Germinal center (tissue), 1 donor: ENCODE measurements around the gene CD276.

Experiments used
- DNase-seq: peaks from one replicate; pipeline ENCODE4 v3.0.0; 2012; ENCODE audit warnings: mixed read lengths, low spot score

Gene CD276

GRCh38 chr15:73747847-73748590, 63.8 kb downstream of the CD276 start:
- no peak for DNase-seq

GRCh38 chr15:73748730-73749129, 64.5 kb downstream of the CD276 start:
- DNase-seq: no peak

DNA sequence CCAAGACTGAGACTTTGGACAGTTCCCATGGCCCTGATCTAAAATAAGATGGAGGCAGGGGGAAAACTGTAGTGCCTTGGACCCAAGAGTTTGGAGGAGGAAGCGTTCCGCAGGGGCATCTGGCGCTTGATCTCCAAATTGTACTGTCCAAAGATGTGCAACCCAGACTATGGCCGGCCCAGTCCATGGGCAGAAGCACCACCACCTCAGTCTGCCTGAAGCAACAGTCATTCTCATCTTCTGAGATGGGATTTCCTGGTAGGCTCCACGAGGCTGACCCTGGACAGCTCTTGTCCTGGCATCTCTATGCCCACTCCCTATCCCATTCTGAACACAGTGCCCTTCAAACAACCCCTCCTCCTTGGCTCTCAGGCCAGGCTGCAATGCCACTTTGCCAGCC, 65.3 kb downstream of the CD276 start:
- no peak for DNase-seq

- no peak for DNase-seq
Measured at GRCh38 chr15:73749971-73750370, 65.8 kb downstream of the CD276 start.

DNA sequence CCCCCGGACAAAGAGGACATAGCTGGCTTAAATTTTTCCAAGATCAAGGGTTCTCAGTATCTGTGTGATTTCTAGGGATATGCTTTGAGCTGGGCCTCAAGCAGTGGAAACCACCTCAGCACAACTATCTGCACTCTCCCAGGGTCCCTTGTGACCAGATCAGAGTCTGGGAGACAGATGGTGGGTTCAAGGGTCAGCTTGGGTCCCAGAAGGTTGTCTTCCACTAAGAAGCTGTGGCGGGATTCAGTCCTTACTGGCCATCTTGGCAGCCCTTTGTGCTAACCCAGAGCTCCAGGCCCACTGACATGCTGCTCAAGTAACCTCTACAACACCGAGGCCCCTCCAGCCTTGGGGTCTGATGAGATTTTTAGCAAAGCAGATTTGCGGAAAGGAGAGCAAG, 66.3 kb downstream of the CD276 start:
- DNase-seq: no peak

GRCh38 chr15:73750951-73751350, 66.8 kb downstream of the CD276 start:
- no peak for DNase-seq

GRCh38 chr15:73751511-73751898, 67.3 kb downstream of the CD276 start:
- DNase-seq: no peak

- DNase-seq: no peak
Measured at GRCh38 chr15:73751899-73752805, 68.0 kb downstream of the CD276 start.

DNA sequence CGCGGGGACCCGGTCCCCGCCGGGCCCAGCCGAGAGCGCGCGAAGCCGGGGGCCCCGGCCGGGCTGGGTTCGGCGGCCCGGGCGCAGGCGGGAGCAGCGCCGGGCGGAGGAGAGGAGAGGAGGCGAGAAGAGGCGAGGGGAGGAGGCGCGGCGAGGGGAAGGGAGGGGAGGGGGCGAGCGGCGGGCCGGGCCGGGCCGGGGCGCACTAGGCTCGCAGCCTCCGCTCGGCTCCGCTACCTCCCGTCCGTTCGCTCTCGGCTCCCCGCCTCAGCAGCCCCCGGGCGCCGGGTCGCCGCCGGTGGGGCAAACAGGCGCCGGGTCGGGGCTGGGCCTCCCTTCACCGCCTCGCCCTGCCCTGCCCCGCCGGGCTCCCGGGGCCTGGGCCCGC, 68.6 kb downstream of the CD276 start:
- DNase-seq: peak; percentile 17

GRCh38 chr15:73753250-73754130, 69.3 kb downstream of the CD276 start, which contains the start of gene INSYN1:
INSYN1 (minus strand) TSS chr15:73753351; CDS start chr15:73751130, 2,221 bp downstream.
- DNase-seq: no peak

DNA sequence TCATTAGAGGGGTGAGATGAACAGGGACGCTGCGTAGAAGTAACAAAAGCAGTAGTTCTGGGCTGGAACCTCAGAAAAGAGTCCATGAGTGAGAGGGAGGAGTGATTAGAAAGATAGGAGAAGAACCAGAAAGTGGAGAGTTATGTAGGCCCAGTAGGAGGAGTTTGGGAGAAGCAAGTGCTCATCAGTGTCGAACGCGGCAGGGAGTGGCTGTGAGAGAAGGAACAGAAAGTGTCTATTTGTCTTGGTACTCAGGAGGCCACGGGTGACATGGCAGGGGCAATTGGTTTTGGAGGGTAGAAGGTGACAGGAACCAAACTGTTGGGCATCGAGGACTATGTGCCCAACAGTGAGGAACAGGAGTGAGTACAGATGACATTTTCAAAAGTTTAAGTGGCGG, 70.3 kb downstream of the CD276 start:
- DNase-seq: no peak

- no peak for DNase-seq
Measured at GRCh38 chr15:73755481-73755880, 71.3 kb downstream of the CD276 start.

GRCh38 chr15:73755946-73756345, 71.8 kb downstream of the CD276 start:
- DNase-seq: no peak

DNA sequence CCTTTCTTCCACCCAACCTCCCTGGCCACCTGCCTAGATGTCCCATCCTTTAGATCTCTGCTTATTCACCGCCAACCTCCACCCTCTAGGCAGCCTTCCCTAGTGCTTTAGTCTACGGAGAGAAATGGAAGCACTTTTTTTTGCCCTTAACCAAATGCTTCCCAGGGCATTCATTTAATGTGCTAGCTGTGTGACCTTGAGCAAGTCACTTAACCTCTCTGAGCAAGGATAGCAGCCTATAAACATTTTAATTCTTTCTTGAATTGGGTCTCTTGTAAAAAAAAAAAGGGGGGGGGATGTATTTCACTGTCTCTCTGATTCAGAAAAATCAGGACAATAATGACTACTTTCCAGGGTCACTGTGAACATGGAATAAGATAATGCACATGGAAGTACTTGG, 72.2 kb downstream of the CD276 start:
- no peak for DNase-seq

DNA sequence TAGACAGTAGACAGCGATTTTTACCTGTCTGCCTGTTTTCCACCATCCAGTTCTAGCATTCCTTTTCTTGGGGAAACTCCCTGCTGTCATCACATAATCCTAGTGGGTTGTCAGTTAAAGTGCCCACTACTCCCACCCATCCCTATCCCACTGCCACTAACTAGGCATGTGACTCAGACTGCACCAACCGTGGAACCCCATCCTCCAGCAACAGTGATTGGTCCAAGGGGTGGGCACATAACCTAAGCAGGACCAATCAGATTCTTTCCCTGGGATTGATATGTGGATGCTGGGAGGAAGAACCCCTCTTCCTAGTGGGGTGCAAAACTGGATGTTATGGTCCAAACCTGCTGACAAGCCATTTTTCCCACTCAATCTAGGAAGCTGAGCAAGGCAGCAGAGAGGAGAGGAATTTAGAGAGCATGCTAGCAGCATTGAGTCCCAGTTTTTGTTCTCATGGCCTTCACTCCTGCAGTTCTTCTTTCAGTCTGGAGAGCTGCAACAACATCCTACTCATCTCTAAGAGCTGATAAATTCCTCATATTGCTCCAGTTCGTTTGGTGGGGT, 72.8 kb downstream of the CD276 start:
- DNase-seq: no peak

DNA sequence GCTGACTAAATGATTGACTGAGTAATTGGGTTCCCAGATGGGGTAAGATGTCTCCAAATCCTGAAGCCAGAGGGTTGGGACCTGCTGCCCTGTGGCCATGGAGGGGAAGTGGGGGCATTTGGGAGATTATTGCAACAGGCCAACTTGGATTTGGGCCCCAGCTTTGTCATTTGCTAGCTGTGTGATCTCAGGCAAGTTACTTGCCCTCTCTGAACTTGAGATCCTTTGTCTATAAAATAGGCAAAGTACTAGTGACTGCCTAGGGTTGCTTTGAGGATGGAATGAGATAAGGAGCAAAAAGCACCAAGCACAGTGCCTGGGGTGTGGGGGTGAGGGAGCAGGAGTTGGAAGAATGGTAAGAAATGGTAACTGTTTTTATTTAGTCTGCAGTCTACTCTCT, 73.4 kb downstream of the CD276 start:
- no peak for DNase-seq

- no peak for DNase-seq
Measured at GRCh38 chr15:73758461-73758860, 74.3 kb downstream of the CD276 start.

DNA sequence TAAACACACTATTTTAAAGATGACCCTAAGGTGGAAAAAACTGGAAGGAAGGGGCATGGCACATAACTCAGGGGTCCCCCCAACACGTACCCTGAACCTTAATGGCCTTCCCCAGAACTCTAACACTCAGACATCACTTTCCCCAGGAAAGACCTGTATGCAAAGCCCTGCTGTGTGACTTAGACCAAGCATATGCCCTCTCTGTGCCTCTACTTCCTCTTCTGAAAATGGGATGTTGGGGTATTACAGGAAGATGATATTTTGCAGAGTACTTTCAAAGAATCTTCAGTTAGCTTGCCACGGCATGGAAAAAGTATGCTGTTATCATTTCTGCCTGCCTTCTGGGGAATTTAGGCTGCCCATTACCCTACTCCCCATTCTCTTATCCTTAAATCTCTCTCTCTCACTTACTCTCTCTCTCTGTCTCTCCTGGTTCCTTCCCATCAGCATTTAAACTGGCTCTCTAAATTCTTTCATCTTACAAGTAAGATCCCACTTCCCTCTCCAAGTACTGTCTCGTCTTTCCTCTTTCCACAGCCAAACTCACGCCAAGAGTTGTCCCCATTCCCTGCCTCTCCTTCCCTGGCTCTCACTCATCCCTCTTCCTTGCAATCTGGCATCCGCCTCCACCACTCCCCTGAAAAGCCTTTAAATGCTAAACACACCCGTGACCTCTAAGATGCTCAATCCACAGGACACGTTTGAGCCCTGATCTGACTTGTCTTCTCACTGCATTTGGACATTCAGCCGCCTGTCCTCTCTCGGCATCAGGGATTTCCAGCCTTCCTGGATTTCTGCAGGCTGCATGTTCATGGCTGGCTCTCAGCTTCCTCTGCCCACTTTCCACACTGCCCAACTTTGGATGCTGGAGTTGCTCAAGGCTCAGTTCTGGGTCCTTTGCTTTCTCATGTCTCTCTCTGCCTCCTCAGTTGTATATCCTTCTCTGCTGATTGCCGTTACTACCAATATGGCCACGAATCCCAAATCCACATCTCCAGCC, 76.4 kb downstream of the CD276 start:
- no peak for DNase-seq

GRCh38 chr15:73763931-73764330, 79.7 kb downstream of the CD276 start:
- DNase-seq: no peak
